ENCODE measurements around the gene CREB3.

CREB3 gene

DNA sequence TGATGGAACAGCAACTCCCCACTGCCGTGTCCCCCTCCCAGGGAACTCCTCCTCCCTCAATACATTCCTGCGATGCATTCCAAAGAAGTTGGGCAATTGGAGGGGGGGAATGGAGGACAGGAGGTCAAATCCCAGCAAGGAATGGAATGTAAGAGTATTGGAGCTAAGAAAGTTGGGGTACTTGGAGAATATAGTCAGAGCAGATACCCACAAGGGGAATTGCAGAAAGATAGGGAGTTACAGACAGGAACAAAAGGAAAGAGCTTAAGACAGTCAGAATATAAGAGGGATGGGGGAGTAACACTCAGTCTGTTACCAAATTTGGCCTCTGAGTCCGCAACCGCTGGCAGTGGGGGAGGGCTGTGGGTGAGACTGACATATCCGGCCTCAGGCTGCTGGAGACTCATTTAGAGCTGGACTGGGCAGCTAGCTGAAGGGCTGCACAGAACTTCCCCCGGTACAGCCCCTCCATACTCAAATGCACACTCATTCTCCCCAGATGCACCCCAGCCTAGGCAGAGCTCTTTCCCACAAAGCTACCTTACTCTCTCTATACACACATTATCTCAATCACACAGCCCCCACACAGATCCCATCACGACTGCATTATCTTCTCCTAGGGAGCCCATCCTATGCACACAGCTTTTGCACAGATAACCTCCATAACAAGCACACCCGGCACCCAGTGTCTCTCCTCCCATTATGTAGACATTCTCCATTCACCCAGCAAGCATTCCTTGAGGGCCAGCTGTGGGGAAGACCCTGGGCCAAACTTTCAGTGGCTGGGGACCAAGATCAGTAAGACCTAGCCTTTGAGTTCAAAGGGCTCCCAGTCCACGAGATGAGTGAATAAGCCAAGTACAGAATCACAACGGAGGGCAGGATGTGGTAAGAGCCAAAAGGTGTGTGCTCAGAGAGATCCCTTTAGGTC, 4.2 kb upstream of the CREB3 start:
- DNase-seq = no peak

DNA sequence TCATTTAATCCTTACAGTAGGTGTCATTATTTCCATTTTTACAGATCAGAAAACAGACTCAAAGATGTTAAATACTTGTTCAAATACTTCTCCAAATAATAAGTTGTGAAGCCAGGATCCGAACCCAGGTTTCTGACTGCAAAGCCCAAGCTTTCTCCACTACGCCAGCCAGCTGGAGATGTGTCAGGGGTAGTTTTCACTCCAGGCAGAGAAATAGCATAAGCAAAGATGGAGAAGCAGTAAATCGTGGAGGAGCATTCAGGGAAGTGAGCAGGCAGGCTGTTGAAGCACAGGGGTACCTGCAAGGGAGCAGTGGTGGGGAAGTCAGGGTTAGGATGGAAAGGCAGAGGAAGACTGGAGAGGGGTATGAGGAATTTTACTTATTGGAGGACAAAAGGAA, 3.4 kb upstream of the CREB3 start:
- DNase-seq = no peak

DNA sequence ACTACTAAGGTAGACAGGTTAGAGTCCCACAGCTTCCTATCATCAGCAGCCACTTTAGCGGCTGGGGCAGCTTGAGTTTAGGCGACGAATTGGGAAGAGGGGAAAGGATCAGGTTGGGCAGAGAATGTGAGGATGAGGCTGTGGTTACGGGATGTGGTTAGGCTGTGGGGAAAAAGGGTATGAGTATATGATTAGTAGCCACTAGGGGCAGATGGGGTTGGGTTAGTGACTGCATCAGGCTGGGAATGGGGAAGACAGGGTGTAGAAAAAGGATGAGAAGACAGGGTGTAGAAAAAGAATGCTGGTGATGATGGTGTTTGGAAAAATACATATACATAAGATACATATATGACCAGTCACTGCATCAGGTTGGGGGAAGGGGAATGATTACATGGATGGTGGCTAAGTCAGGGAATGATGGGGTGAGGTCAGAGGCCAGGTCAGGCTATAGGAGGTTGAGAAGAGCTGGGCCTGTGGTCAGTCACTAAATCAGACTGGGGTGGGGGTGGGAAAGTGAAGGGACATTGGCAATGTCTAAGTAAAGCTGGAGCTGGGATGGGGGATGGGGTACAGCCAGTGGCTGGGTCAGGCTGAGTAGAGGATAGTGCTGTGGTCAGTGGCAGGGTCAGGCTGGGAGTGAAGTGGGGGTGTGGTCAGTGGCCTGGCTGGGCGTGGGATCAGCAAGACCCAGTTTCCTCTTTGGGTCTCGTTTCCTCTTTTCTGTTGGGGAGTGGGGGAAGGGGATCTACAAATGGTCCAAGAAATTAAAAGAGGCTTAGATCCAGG, 2.6 kb upstream of the CREB3 start:
- DNase-seq = no peak

DNA sequence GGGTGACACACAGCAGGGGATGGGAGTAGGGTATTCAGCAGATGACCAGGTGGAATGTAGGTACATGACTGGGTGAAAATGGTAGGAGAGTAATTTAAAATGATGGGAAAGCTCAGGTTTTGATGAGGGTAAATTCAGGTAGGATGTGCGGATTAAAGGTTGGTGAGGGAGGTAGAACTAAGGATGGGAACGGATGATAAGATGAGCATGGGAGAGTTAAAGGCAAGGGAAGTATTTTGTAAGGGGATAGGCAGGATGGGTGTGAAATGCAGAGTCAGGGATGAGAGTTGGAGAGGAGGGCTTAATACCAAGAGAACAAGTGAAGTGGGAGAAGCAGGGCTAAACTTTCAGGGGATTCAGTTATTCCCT, 2.0 kb upstream of the CREB3 start:
- DNase-seq = no peak

DNA sequence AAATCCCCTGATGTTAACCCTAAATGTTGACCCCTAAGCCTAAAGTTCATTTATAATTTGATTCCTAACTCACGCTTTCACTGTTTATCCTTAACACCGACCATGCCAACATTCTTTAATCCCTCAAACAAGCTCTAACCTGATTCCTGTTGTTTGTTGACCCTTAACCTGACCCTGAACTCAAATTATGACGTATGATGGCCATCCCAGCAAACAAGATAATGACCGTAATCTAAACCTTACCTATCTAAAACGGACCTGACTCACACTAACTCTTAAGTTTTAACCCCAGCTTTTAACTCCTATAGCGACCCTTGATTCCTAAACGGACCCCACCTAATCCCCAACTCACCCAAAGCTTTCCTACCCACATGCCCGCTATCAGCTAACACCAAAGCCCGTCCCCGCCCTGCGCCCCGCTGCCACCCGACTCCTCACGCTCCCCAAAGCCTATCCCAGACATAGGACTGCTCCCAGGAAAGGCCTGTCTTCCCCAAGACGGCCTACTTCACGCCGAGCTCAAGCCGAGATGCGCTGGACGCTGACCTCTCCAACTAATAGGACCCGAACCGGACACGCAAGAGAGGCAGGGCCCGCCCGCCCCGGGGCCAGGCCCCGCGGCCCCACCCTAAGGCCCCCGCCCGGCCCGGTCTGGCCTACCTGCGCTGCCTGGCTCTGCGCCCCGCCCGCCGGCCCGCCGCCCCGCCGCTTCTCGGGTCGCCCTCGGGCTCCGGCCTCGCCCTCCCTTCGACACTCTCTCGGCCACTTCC, 866 bp upstream of the CREB3 start:
- no peak for DNase-seq

DNA sequence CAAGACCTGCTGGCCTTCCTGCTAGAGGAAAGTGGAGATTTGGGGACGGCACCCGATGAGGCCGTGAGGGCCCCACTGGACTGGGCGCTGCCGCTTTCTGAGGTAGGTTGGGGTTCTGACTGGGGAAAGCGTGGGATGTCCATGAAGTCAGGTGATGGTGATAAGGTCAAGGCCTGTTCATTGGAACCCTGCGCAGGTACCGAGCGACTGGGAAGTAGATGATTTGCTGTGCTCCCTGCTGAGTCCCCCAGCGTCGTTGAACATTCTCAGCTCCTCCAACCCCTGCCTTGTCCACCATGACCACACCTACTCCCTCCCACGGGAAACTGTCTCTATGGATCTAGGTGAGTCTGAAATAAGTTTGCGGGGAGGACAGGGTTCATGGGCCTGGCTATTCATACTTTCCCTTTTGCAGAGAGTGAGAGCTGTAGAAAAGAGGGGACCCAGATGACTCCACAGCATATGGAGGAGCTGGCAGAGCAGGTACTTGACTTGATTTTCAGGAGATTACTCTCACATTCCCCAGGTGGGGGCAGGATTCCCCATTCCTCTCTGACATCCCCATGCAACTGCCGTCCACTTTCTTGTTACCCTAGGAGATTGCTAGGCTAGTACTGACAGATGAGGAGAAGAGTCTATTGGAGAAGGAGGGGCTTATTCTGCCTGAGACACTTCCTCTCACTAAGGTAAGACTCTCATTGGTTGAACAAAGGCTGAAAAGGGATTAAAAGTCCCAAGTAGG, 505 bp downstream of the CREB3 start:
- DNase-seq = no peak

- no peak for DNase-seq
Observed at GRCh38 chr9:35734096-35734495, 1.6 kb downstream of the CREB3 start.

- peak; percentile 58 for DNase-seq
Observed at GRCh38 chr9:35736201-35736633, 3.8 kb downstream of the CREB3 start.

- DNase-seq = no peak
Observed at GRCh38 chr9:35737143-35737542, 4.7 kb downstream of the CREB3 start.

GRCh38 chr9:35738186-35738585, 5.7 kb downstream of the CREB3 start:
- no peak for DNase-seq

DNA sequence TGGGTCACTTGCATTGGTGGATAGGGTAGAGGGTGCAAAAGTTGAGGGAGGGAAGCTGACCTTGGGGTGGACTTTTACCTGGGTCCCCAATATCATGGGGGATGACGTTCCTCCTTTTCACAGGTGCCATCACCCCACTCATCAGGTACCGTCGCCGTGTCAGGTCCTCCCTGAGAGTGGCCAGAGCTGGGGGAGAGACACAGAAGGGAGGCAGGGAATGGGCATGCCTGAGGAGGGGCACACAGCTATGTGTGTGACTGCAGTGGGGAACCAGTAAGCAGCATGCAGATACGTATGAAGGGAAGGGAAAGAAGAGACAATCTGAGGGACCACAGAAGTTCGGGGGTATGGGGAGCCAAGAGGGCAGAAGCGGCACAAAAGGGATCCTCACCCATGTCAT, 6.5 kb downstream of the CREB3 start:
- DNase-seq = no peak

GRCh38 chr9:35740243-35740642, 7.8 kb downstream of the CREB3 start:
- DNase-seq = no peak

DNA sequence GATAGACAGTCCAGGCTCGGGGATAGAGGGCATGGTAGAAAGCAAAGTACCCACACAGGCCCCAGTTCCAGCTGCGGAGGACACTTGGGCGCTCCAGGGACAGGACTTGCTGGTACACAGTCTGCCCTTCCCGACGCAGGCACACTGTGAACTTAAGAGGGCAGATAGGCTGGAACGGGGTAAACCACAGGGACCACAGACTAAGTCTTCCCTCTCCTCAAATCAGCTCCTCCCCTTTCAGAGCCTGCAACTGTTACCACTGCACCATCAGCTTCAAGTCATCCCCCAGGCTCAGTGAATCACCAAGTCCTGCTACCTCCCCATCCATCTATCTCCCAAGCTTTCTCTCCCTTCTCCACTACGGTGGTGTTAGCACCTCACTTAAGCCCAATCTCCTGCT, 9.3 kb downstream of the CREB3 start:
- no peak for DNase-seq

DNA sequence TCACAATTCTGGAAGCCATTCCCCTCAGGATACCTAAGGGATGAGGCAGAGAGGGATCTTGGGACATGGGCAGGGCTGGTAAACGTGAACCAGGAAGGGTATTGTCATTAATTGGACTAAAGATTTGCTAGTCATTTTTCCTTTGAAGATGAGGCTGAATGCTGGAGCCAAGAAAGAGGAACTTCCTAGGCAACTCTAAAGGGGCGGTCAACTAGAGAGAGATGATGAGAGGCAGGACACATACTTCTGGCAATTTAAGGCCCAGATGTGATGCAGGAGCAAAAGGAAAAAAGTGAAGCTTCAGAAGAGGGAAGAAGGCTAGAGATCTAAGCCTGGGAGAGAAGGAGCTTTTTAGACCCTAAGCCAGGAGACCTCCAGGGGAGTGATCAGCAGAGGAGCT, 11.0 kb downstream of the CREB3 start:
- DNase-seq = no peak

- no peak for DNase-seq
Observed at GRCh38 chr9:35743880-35744518, 11.5 kb downstream of the CREB3 start.

GRCh38 chr9:35745569-35745968, 13.1 kb downstream of the CREB3 start:
- no peak for DNase-seq

- DNase-seq = no peak
Observed at GRCh38 chr9:35746583-35746982, 14.1 kb downstream of the CREB3 start.

DNA sequence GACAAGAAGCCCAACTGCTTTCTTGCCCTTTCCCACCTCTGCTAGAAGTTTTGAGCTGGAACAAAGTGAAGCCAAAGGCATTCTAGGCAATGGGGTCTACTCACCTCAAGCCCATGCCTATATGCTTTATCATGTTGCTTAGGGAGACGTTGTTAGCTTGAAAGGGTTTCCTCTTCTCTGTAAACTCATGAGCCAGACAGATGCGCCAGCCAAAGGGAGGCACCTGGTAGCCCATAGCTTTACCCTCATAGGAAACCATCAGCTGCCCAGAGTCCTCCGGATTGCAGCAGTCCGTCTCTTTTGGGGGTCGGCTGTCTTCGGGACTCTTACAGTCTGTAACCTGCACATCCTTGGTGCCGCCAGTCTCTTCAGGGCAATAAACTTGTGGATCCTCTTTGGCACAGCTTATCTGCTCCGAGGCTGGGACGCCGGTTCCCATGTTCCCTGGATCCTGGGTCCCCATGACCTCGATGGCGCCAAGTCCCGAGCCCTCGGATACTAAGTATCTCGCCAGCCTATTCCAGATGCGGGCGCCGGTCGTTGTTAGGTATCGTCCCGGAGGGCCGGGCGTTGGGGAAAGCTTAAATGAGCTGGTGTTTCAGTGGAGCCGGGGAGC, 15.9 kb downstream of the CREB3 start:
- DNase-seq = no peak

DNA sequence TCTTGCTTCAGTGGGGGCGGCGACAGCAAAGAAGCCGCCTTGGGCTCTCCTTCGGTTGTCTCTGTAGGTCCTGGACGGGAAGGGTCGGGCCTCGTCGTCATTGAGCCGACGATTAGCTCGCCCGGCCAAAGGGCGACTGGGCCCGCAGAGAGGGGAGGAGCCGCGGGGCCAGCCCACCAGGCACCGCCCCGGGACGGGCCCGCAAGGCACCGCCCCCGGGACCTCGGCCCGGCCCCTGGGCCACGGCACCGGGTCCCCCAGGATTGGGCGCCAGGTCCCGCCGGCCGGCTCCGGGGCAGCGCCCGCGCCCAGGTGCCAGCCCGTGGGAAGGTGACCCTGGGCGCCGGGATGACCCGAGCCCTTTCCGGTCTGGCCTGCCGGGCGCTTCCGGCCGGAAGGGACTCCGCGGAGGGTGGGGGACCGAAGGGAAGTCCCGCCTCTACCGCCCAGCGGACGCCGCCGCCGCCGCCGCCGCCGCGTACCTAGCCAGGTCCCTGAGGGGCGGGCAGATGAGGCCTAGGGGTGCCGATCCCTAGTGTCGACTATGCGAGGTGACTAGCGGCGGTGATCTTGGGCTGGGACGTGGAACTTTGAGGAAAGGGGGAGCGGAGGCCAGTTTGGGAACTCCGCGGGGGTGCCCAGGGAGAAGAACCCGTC, 16.5 kb downstream of the CREB3 start, which contains the start of the genes GBA2 and RGP1:
Gene GBA2 (minus strand): TSS at position 371 of the 657 bp plus-strand sequence. CDS start 524 bp downstream, outside the sequence.
Gene RGP1 (plus strand): TSS at position 430 of the 657 bp plus-strand sequence. CDS start 469 bp downstream, outside the sequence.
- DNase-seq = peak; percentile 73

- no peak for DNase-seq
Observed at GRCh38 chr9:35749515-35750255, 17.2 kb downstream of the CREB3 start.
